ENCODE measurements around the gene APOA4. TPM values are rescaled to one million over a fixed set of nuclear protein-coding genes. Genes with fewer than 3 reads are reported as not detected.

APOA4 gene
- total RNA-seq, 1 experiment from 2014 or later = not detected

- TF ChIP-seq CTCF (IDR thresholded peaks at IDR 0.05 in 2 of 3, conservative IDR thresholded peaks at IDR 0.05 in 1 of 3; ENCODE audit: borderline replicate concordance in 1 of 3, insufficient read depth in 1 of 3, low read depth in 2 of 3, low read length in 2 of 3) = no peak
Observed at GRCh38 chr11:116825854-116826750, 3.0 kb upstream of the APOA4 start (continued).

- BruUV-seq (replicated peaks) = no TSS peak
Observed at GRCh38 chr11:116825434-116825833, 2.3 kb upstream of the APOA4 start.

More at GRCh38 chr11:116825434-116825833, 2.3 kb upstream of the APOA4 start:
- intact Hi-C loops (cut with micrococcal nuclease) = no loop called here
- Histone ChIP-seq H3K9me3 (ENCODE audit: control insufficient read depth in 1 of 2, insufficient read depth in 1 of 2, low read depth in 1 of 2, low read length in 2 of 2) (no peaks in the 10 kb centered on the region), H3K27ac (ENCODE audit: low read depth, low read length) (no peak overlapping the region), H3K9ac (ENCODE audit: low read length) (no peak overlapping the region), H3K27me3 (ENCODE audit: insufficient read depth, low read length) (no peaks in the 10 kb centered on the region), H3K36me3 (ENCODE audit: control insufficient read depth in 1 of 2, insufficient read depth in 2 of 2, low read length in 2 of 2) (no peaks in the 10 kb centered on the region), H4K20me1 (ENCODE audit: insufficient read depth) (no peaks in the 10 kb centered on the region), H3K4me3 (replicated peaks in 1 of 2; ENCODE audit: low read depth in 1 of 2, low read length in 2 of 2) (no peak overlapping the region), H3K4me2 (ENCODE audit: low read length) (no peak overlapping the region), H3K4me1 (ENCODE audit: control insufficient read depth in 1 of 2, insufficient read depth in 2 of 2, low read length in 2 of 2) (no peaks in the 10 kb centered on the region), H3K9me2 (ENCODE audit: insufficient read depth) (no peaks in the 10 kb centered on the region), H3K79me2 (ENCODE audit: insufficient read depth, low read length) (no peaks in the 10 kb centered on the region), H2AFZ (ENCODE audit: low read depth, low read length, poor library complexity, severe bottlenecking) (no peak overlapping the region)
- RAD21 ChIA-PET (ENCODE audit: low non-redundant PET in 1 of 2, low total read pairs in 2 of 2, uncharacterized antibody in 2 of 2, unreplicated experiment in 2 of 2) = no interaction called here
- CTCF ChIA-PET = no interaction called here
- POLR2A ChIA-PET = no interaction called here
- TF ChIP-seq ELF1 (IDR thresholded peaks at IDR 0.05; ENCODE audit: borderline replicate concordance, low read depth) (no peak), EZH2 (IDR thresholded peaks at IDR 0.05) (no peak), POLR2A (IDR thresholded peaks at IDR 0.05; ENCODE audit: borderline replicate concordance, extremely low read depth, insufficient read depth, insufficient read length) (no peak), RAD21 (IDR thresholded peaks at IDR 0.05; ENCODE audit: low read depth) (no peak), TCF7L2 (IDR thresholded peaks at IDR 0.05; ENCODE audit: borderline replicate concordance, extremely low read depth, insufficient read depth, insufficient read length) (no peak), ZBTB33 (IDR thresholded peaks at IDR 0.05; ENCODE audit: extremely low read depth, insufficient replicate concordance, low read length) (no peak), FOSL1 (IDR thresholded peaks at IDR 0.05; ENCODE audit: low read depth) (no peak), SIN3A (IDR thresholded peaks at IDR 0.05; ENCODE audit: low read depth) (no peak), REST (IDR thresholded peaks at IDR 0.05; ENCODE audit: low read depth) (no peak), EGR1 (IDR thresholded peaks at IDR 0.05; ENCODE audit: low read depth) (no peak), MAX (IDR thresholded peaks at IDR 0.05) (no peak)
- ATAC-seq (no peak), DNase-seq (ENCODE audit: low read depth, low spot score) (no peak)
